ENCODE measurements around the gene FBXW8.

Gene FBXW8

DNA sequence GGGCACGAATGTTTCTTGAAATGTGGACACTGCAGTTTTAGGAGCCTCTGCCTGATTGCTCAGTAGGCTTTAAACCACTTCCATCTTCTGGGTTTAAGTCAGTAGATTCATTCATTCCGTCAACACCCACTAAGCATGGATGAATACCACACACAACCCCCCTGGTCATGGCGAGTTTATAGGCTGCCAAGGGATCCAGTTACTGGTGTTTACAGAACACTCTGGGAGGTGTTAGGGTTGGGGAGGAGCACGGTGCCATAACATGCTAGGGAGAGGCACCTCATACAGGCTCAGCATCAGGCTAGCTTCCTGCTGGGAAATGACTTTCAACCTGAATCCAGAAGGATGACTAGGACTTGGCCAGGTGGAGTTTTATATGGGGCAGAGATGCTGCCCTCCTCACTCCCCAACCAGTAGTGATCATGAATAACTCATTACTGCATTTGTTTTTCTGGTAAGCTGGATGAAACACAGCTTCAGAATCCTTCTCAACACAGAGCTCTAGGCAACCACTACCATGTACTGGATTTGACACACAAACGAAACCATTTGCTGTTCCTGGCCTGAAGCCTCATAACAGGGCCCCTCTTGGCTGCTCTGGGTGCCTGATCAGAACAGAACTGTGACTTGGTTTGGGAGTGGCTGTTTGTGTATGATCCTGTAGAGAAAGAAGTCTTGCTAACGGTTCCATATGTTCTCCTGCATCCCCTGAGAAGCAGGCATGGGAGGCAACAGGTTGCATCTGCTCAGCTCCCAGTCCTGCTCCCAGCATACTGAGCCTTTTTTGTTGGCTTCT lies 47.9 kb downstream of the FBXW8 start:
- TF ChIP-seq, protein P1, sequence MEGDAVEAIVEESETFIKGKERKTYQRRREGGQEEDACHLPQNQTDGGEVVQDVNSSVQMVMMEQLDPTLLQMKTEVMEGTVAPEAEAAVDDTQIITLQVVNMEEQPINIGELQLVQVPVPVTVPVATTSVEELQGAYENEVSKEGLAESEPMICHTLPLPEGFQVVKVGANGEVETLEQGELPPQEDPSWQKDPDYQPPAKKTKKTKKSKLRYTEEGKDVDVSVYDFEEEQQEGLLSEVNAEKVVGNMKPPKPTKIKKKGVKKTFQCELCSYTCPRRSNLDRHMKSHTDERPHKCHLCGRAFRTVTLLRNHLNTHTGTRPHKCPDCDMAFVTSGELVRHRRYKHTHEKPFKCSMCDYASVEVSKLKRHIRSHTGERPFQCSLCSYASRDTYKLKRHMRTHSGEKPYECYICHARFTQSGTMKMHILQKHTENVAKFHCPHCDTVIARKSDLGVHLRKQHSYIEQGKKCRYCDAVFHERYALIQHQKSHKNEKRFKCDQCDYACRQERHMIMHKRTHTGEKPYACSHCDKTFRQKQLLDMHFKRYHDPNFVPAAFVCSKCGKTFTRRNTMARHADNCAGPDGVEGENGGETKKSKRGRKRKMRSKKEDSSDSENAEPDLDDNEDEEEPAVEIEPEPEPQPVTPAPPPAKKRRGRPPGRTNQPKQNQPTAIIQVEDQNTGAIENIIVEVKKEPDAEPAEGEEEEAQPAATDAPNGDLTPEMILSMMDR (IDR thresholded peaks at IDR 0.05; ENCODE audit: borderline replicate concordance, insufficient read depth, low read depth, low read length): no peak

DNA sequence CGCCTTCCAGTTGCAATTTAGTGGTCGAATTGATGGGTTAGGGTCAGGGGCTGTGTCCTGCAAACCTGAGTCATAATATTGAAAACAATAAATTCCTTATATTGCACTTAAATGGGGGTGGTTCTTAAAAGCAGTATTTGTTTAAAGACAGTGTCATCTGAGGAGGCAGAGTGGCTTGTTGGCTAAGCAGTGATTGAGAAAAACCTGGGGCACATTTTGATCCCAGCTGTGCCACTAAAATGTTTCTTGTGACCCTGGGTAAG lies 48.4 kb downstream of the FBXW8 start:
- TF ChIP-seq, protein P1 (IDR thresholded peaks at IDR 0.05; ENCODE audit: borderline replicate concordance, insufficient read depth, low read depth, low read length): no peak
- H3K4me3 ChIP-seq (ENCODE audit: low read depth, low read length): no peak overlapping the region

More for the DNA sequence above, 47.9 kb downstream of the FBXW8 start:
- no peak overlapping the region for H3K4me3 ChIP-seq (ENCODE audit: low read depth, low read length)

DNA sequence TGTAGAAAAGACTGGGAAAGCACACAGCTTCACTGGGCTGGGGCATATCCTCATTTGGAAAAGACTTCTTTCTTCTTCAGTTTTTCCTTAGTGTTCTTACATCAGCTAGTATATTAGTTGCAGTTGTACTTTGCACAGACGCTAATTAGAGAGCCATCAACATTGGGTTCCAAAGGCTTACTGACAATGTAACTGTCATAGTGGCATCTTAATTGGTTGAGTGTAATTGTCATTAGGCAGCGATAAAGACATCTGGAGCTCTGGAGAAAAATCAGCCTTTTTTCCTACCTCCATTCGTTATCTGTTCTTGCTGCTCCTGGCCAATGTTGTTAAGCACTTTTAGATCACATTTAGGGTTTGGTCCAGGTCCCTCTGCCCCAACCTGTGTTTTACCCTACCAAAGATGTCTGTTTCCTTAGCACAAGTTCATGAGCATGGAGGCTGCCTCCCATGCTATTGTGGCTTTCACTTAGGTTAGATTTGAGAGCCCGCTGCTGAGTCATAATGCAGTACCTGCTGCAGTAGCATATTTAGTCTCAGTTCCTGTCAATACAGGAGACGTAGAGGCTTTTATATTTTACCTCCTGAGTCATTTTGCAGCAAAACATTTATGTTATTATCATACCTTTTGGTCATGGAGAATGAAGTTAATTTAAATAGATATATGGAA lies 49.2 kb downstream of the FBXW8 start:
- TF ChIP-seq, protein P1 (IDR thresholded peaks at IDR 0.05; ENCODE audit: borderline replicate concordance, insufficient read depth, low read depth, low read length): no peak
- H3K4me3 ChIP-seq (ENCODE audit: low read depth, low read length): no peak overlapping the region

DNA sequence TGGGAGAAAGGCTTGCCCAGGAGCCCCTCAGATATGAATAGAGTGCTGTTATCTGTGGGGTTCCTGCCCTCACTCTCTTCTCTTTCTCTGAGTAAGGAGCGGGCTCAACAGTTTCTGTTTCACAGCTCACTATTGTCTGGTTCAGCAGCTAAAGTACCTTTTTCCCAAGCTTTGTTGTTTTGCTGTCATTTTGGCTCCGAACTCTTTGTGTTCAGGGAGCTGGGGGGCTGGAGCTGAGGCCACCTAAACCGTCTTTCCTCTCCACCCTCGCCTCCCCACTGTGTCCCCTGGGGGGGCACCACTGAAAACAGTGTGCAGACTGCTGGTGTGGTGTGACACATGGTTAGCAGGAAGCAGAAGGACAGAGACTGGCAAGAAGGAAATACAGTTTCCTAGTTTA lies 51.4 kb downstream of the FBXW8 start:
- TF ChIP-seq, protein P1 (IDR thresholded peaks at IDR 0.05; ENCODE audit: borderline replicate concordance, insufficient read depth, low read depth, low read length): no peak
- no peak overlapping the region for H3K4me3 ChIP-seq (ENCODE audit: low read depth, low read length)

DNA sequence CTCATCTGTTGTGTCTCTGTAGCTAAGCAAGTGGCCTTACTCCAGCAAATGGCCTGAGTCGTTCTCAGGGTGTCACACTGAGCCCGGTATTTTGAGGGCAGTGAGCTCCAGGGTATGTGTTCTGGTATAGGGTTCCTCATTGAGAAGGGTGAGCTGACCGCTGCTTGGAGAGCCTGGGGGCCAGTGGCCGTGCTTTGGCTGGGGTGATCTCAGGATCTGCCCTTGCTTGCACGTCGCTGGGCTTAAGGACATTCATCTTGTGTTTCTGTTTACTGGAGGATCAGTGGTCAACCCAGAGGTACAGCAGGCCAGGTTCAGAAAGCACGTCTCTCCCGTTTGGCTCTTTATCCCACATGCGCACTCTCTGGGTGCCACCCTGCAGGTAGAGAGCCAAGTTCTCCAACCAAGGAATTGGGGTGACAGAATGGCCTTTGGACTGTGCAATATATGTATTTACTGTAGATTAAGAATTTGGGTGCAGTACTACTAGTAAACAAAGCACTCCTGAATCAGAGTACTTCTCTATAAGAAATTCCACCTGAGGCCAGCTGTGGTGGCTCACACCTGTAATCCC lies 52.1 kb downstream of the FBXW8 start:
- H3K4me3 ChIP-seq (ENCODE audit: low read depth, low read length): no peak overlapping the region

DNA sequence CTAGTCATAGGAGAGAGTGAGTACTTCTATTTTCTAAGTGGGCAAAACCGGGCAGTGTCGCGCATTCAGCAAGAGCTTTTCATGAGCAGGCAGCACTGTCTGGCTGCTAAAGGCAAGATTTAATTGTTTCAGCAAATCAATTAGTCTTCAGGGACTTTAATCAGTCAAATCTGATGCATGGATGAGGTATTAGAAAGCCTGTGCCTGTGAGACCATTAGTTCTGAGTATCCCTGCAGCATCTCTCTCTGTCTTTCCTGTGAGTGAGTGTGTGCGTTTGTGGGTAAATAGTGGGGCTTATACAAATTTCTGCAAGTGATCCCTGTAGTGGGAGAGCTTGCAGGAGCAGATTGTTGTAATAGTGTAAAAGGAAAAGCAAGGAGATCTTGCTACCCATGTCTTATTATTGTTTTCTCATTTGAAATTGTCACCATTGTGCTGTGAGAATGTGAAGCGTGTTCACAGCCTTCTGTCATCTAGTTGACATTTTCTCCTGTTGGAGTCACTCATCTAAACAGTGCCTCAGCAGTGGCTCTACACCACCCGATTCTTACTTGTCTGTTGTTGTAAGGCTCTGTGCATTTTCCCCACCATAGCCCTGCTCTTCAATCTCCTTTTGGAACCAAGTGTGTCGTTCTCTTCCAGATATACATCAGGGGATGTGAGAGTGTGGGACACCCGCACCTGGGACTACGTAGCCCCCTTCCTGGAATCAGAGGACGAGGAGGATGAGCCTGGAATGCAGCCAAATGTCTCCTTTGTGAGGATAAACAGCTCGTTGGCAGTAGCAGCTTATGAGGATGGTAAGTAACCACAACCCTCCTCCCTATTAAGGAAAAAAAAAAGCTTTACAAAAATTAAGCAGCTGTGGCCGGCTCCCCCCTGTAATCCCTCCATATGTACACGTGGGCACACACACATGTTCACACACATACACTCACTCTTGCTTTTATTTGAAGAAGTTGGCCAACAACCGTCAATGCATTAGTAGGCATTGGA lies 53.6 kb downstream of the FBXW8 start:
- TF ChIP-seq, protein P1 (IDR thresholded peaks at IDR 0.05; ENCODE audit: borderline replicate concordance, insufficient read depth, low read depth, low read length): no peak
- H3K4me3 ChIP-seq (ENCODE audit: low read depth, low read length): no peak overlapping the region

More for the DNA sequence above, 52.1 kb downstream of the FBXW8 start:
- TF ChIP-seq, protein P1 (IDR thresholded peaks at IDR 0.05; ENCODE audit: borderline replicate concordance, insufficient read depth, low read depth, low read length): no peak
